ENCODE measurements around the gene DIP2B.

Gene DIP2B

GRCh38 chr12:50628394-50628793, 123.6 kb downstream of the DIP2B start:
- H3K27ac ChIP-seq (ENCODE audit: low read depth, low read length): no peak overlapping the region
- no peak overlapping the region for H3K9ac ChIP-seq (ENCODE audit: low read depth, low read length)
- no peak overlapping the region for H3K4me3 ChIP-seq (ENCODE audit: low read length)
- H3K4me1 ChIP-seq (ENCODE audit: insufficient read depth, low read length): peaks cover 22% of the 10 kb centered on the region
- WGBS: 92% methylated on average over 6 of the region's 6 CpGs
- no peaks in the 10 kb centered on the region for H3K9me3 ChIP-seq (ENCODE audit: insufficient read depth, low read depth, low read length)
- H3K27me3 ChIP-seq (ENCODE audit: insufficient read depth, low read length): no peaks in the 10 kb centered on the region
- H3K36me3 ChIP-seq (ENCODE audit: insufficient read depth, low read length): peaks cover 20% of the 10 kb centered on the region

GRCh38 chr12:50633955-50634354, 129.2 kb downstream of the DIP2B start:
- peaks cover 7% of the 10 kb centered on the region; the same call in 1 of the 2 replicates for H3K4me1 ChIP-seq (ENCODE audit: insufficient read depth, low read length)
- H3K4me3 ChIP-seq (ENCODE audit: low read length): no peak overlapping the region
- no peak overlapping the region for H3K9ac ChIP-seq (ENCODE audit: low read depth, low read length)
- no peaks in the 10 kb centered on the region for H3K27me3 ChIP-seq (ENCODE audit: insufficient read depth, low read length)
- H3K9me3 ChIP-seq (ENCODE audit: insufficient read depth, low read depth, low read length): no peaks in the 10 kb centered on the region
- 91% methylated on average over 6 of the region's 6 CpGs for WGBS
- 0 out of 2 replicates have a peak, but pooled peaks cover 3% of the 10 kb centered on the region for H3K36me3 ChIP-seq (ENCODE audit: insufficient read depth, low read length)
- H3K27ac ChIP-seq (ENCODE audit: low read depth, low read length): no peak overlapping the region

GRCh38 chr12:50634379-50634778, 129.6 kb downstream of the DIP2B start:
- no peak overlapping the region for H3K27ac ChIP-seq (ENCODE audit: low read depth, low read length)
- no peak overlapping the region for H3K9ac ChIP-seq (ENCODE audit: low read depth, low read length)
- 88% methylated on average over 2 of the region's 2 CpGs for WGBS
- H3K4me3 ChIP-seq (ENCODE audit: low read length): no peak overlapping the region
- no peaks in the 10 kb centered on the region for H3K27me3 ChIP-seq (ENCODE audit: insufficient read depth, low read length)
- 0 out of 2 replicates have a peak, but pooled peaks cover 3% of the 10 kb centered on the region for H3K36me3 ChIP-seq (ENCODE audit: insufficient read depth, low read length)
- H3K4me1 ChIP-seq (ENCODE audit: insufficient read depth, low read length): peaks cover 7% of the 10 kb centered on the region; the same call in 1 of the 2 replicates
- H3K9me3 ChIP-seq (ENCODE audit: insufficient read depth, low read depth, low read length): no peaks in the 10 kb centered on the region

- WGBS: 84% methylated on average over 5 of the region's 5 CpGs
- H3K36me3 ChIP-seq (ENCODE audit: insufficient read depth, low read length): 0 out of 2 replicates have a peak, but pooled peaks cover 3% of the 10 kb centered on the region
- no peaks in the 10 kb centered on the region for H3K27me3 ChIP-seq (ENCODE audit: insufficient read depth, low read length)
- H3K4me1 ChIP-seq (ENCODE audit: insufficient read depth, low read length): peaks cover 7% of the 10 kb centered on the region; the same call in 1 of the 2 replicates
- H3K9me3 ChIP-seq (ENCODE audit: insufficient read depth, low read depth, low read length): no peaks in the 10 kb centered on the region
- no peak overlapping the region for H3K4me3 ChIP-seq (ENCODE audit: low read length)
- H3K9ac ChIP-seq (ENCODE audit: low read depth, low read length): no peak overlapping the region
- H3K27ac ChIP-seq (ENCODE audit: low read depth, low read length): no peak overlapping the region
Measured at GRCh38 chr12:50635364-50635763, 130.6 kb downstream of the DIP2B start.

- WGBS: 97% methylated on average over 3 of the region's 4 CpGs
- Histone ChIP-seq H3K9ac (ENCODE audit: low read depth, low read length) (no peak overlapping the region), H3K9me3 (ENCODE audit: insufficient read depth, low read depth, low read length) (no peaks in the 10 kb centered on the region), H3K4me1 (ENCODE audit: insufficient read depth, low read length) (peaks cover 7% of the 10 kb centered on the region; the same call in 1 of the 2 replicates), H3K27ac (ENCODE audit: low read depth, low read length) (no peak overlapping the region), H3K36me3 (ENCODE audit: insufficient read depth, low read length) (peaks cover 6% of the 10 kb centered on the region; the same call in 1 of the 2 replicates), H3K27me3 (ENCODE audit: insufficient read depth, low read length) (no peaks in the 10 kb centered on the region), H3K4me3 (ENCODE audit: low read length) (no peak overlapping the region)
Measured at GRCh38 chr12:50635857-50636256, 131.1 kb downstream of the DIP2B start.

GRCh38 chr12:50636505-50636904, 131.7 kb downstream of the DIP2B start:
- 81% methylated on average over 3 of the region's 3 CpGs for WGBS

GRCh38 chr12:50637870-50638481, 133.2 kb downstream of the DIP2B start:
- Histone ChIP-seq H3K9ac (ENCODE audit: low read depth, low read length) (no peak overlapping the region), H3K36me3 (ENCODE audit: insufficient read depth, low read length) (peaks cover 17% of the 10 kb centered on the region), H3K4me1 (ENCODE audit: insufficient read depth, low read length) (peaks cover 13% of the 10 kb centered on the region; the same call in 1 of the 2 replicates), H3K9me3 (ENCODE audit: insufficient read depth, low read depth, low read length) (no peaks in the 10 kb centered on the region), H3K4me3 (ENCODE audit: low read length) (no peak overlapping the region), H3K27me3 (ENCODE audit: insufficient read depth, low read length) (no peaks in the 10 kb centered on the region), H3K27ac (ENCODE audit: low read depth, low read length) (no peak overlapping the region)
- 64% methylated on average over 2 of the region's 4 CpGs for WGBS

More at GRCh38 chr12:50636505-50636904, 131.7 kb downstream of the DIP2B start:
- Histone ChIP-seq H3K9me3 (ENCODE audit: insufficient read depth, low read depth, low read length) (no peaks in the 10 kb centered on the region), H3K9ac (ENCODE audit: low read depth, low read length) (no peak overlapping the region), H3K4me1 (ENCODE audit: insufficient read depth, low read length) (peaks cover 7% of the 10 kb centered on the region; the same call in 1 of the 2 replicates), H3K4me3 (ENCODE audit: low read length) (no peak overlapping the region), H3K27ac (ENCODE audit: low read depth, low read length) (no peak overlapping the region), H3K27me3 (ENCODE audit: insufficient read depth, low read length) (no peaks in the 10 kb centered on the region), H3K36me3 (ENCODE audit: insufficient read depth, low read length) (peaks cover 9% of the 10 kb centered on the region)

GRCh38 chr12:50638482-50638880, 133.7 kb downstream of the DIP2B start:
- H3K9me3 ChIP-seq (ENCODE audit: insufficient read depth, low read depth, low read length): no peaks in the 10 kb centered on the region
- H3K4me1 ChIP-seq (ENCODE audit: insufficient read depth, low read length): peaks cover 13% of the 10 kb centered on the region; the same call in 1 of the 2 replicates

GRCh38 chr12:50639721-50640120, 134.9 kb downstream of the DIP2B start:
- Histone ChIP-seq H3K9ac (ENCODE audit: low read depth, low read length) (no peak overlapping the region), H3K9me3 (ENCODE audit: insufficient read depth, low read depth, low read length) (no peaks in the 10 kb centered on the region), H3K36me3 (ENCODE audit: insufficient read depth, low read length) (peaks cover 21% of the 10 kb centered on the region), H3K27me3 (ENCODE audit: insufficient read depth, low read length) (no peaks in the 10 kb centered on the region), H3K4me1 (ENCODE audit: insufficient read depth, low read length) (peaks cover 8% of the 10 kb centered on the region; the same call in 1 of the 2 replicates), H3K4me3 (ENCODE audit: low read length) (no peak overlapping the region), H3K27ac (ENCODE audit: low read depth, low read length) (no peak overlapping the region)
- 93% methylated on average over 1 of the region's 4 CpGs for WGBS

More at GRCh38 chr12:50638482-50638880, 133.7 kb downstream of the DIP2B start:
- H3K27me3 ChIP-seq (ENCODE audit: insufficient read depth, low read length): no peaks in the 10 kb centered on the region
- H3K36me3 ChIP-seq (ENCODE audit: insufficient read depth, low read length): peaks cover 18% of the 10 kb centered on the region
- no peak overlapping the region for H3K4me3 ChIP-seq (ENCODE audit: low read length)
- no peak overlapping the region for H3K27ac ChIP-seq (ENCODE audit: low read depth, low read length)
- H3K9ac ChIP-seq (ENCODE audit: low read depth, low read length): no peak overlapping the region

- Histone ChIP-seq H3K4me1 (ENCODE audit: insufficient read depth, low read length) (peaks cover 6% of the 10 kb centered on the region; the same call in 1 of the 2 replicates), H3K27me3 (ENCODE audit: insufficient read depth, low read length) (no peaks in the 10 kb centered on the region), H3K9ac (ENCODE audit: low read depth, low read length) (no peak overlapping the region), H3K36me3 (ENCODE audit: insufficient read depth, low read length) (peaks cover 21% of the 10 kb centered on the region), H3K27ac (ENCODE audit: low read depth, low read length) (no peak overlapping the region), H3K9me3 (ENCODE audit: insufficient read depth, low read depth, low read length) (no peaks in the 10 kb centered on the region), H3K4me3 (ENCODE audit: low read length) (no peak overlapping the region)
- 98% methylated on average over 7 of the region's 7 CpGs for WGBS
Measured at GRCh38 chr12:50640321-50640939, 135.6 kb downstream of the DIP2B start.

- H3K27me3 ChIP-seq (ENCODE audit: insufficient read depth, low read length): no peaks in the 10 kb centered on the region
- peaks cover 6% of the 10 kb centered on the region; the same call in 1 of the 2 replicates for H3K4me1 ChIP-seq (ENCODE audit: insufficient read depth, low read length)
- no peaks in the 10 kb centered on the region for H3K9me3 ChIP-seq (ENCODE audit: insufficient read depth, low read depth, low read length)
- no peak overlapping the region for H3K4me3 ChIP-seq (ENCODE audit: low read length)
- no peak overlapping the region for H3K9ac ChIP-seq (ENCODE audit: low read depth, low read length)
- no peak overlapping the region; the same call in 1 of the 2 replicates for H3K27ac ChIP-seq (ENCODE audit: low read depth, low read length)
- WGBS: 89% methylated on average over 5 of the region's 5 CpGs
- peaks cover 21% of the 10 kb centered on the region for H3K36me3 ChIP-seq (ENCODE audit: insufficient read depth, low read length)
Measured at GRCh38 chr12:50641566-50641965, 136.8 kb downstream of the DIP2B start.
